Measurements from ENCODE around the gene HJURP.

DNA sequence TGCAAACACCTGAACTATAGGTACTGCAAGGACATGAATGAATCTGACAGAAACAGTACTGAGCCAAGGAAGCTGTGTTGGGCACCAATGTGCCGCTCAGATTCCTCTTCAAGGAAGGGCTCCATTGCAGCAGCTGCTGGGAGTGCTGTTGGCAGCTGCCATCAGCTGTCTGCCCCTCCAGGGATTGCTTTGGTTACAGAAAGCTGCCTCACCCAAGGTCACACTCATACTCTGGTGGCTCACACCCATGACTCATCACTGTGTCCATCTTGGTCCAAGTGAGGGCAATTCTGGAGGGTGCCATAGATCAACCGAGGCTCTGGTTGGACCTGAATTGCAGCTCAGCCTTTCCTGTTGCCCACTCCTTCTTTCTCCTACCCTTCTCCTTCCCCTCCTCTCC is 38.5 kb upstream of the HJURP start:
- TF ChIP-seq POLR2A (IDR thresholded peaks at IDR 0.05), result no peak
- TF ChIP-seq, protein P1, sequence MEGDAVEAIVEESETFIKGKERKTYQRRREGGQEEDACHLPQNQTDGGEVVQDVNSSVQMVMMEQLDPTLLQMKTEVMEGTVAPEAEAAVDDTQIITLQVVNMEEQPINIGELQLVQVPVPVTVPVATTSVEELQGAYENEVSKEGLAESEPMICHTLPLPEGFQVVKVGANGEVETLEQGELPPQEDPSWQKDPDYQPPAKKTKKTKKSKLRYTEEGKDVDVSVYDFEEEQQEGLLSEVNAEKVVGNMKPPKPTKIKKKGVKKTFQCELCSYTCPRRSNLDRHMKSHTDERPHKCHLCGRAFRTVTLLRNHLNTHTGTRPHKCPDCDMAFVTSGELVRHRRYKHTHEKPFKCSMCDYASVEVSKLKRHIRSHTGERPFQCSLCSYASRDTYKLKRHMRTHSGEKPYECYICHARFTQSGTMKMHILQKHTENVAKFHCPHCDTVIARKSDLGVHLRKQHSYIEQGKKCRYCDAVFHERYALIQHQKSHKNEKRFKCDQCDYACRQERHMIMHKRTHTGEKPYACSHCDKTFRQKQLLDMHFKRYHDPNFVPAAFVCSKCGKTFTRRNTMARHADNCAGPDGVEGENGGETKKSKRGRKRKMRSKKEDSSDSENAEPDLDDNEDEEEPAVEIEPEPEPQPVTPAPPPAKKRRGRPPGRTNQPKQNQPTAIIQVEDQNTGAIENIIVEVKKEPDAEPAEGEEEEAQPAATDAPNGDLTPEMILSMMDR (IDR thresholded peaks at IDR 0.05), result no peak

Measured in upper lobe of left lung (tissue), 4 donors.